Measurements from ENCODE around the gene HIVEP3.

DNA sequence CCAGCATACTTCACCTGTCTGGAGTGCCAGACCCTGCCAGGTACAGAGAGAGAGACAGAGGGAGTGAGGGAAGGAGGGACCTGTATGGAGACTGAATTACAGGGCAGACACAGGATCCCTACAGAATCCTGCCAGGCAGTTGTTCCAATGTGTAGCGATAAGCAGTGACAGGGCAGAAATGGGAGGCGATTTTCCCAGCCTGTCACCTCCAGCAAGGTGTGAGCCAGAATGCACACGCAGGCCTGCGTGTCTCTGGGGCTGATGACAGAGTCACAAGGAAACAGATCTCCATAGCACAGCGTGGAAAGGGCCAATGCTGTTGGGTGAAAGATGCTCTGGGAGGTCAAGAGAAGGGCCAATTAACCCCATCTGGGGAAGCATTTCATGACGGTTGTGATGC is 111.3 kb downstream of the HIVEP3 start:
- no peak for TF ChIP-seq POLR2A (IDR thresholded peaks at IDR 0.05)
- TF ChIP-seq CTCF (IDR thresholded peaks at IDR 0.05) = no peak

Data from esophagus squamous epithelium (tissue), 4 donors.